Measurements from ENCODE around the gene OTUD1.

GRCh38 chr10:23405540-23405939 lies 33.3 kb upstream of the OTUD1 start:
- TF ChIP-seq EZH2 (IDR thresholded peaks at IDR 0.05; ENCODE audit: insufficient read depth, poor library complexity, severe bottlenecking) (no peak), EZH2phosphoT487 (IDR thresholded peaks at IDR 0.05; ENCODE audit: insufficient read depth, low read depth) (no peak)

Data from GM23248 (cell line).